ENCODE measurements around the gene CENPV. TPM values are rescaled to one million over a fixed set of nuclear protein-coding genes. Genes with fewer than 3 reads are reported as not detected.

CENPV gene
- total and polyA plus RNA-seq, 2 of the 13 experiments (the other 11 are each of a cell fraction or from before 2014, with no cell fraction given), result 193 to 292 TPM

GRCh38 chr17:16379654-16380053 is 26.4 kb upstream of the CENPV start (continued):
- TF ChIP-seq RXRB (CRISPR knock-in tag; IDR thresholded peaks at IDR 0.05; ENCODE audit: borderline replicate concordance) (0 out of 2 replicates have a peak, but pooled peaks have one; percentile 8), GLI4 (CRISPR knock-in tag; IDR thresholded peaks at IDR 0.05; ENCODE audit: borderline replicate concordance) (0 out of 2 replicates have a peak, but pooled peaks have one; percentile 25), ARNT2 (CRISPR knock-in tag; IDR thresholded peaks at IDR 0.05; ENCODE audit: low read depth) (0 out of 2 replicates have a peak, but pooled peaks have one; percentile 34), NR2F6 (IDR thresholded peaks at IDR 0.05) (peak; percentile 30; the same call in 1 of the 2 replicates), NR2F6 (CRISPR knock-in tag; IDR thresholded peaks at IDR 0.05) (peak; percentile 58; the same call in 1 of the 2 replicates), ZNF121 (CRISPR knock-in tag; IDR thresholded peaks at IDR 0.05) (0 out of 2 replicates have a peak, but pooled peaks have one; percentile 8)

- in situ Hi-C loops (cut with HindIII; ENCODE audit: extremely low pct_ligation_motif_present, low pct_unique_long_range_greater_than_20kb), result no loop called here
- Histone ChIP-seq H3K36me3 (replicated peaks in 1 of 2; ENCODE audit: control insufficient read depth in 1 of 2, insufficient read depth in 2 of 2, low read length in 2 of 2) (peaks cover 7 to 11% of the 10 kb centered on the region in 2 experiments; a peak in 3 of 5 replicates), H3K4me2 (ENCODE audit: low read depth, low read length) (peak overlapping the region; percentile 74), H4K20me1 (ENCODE audit: insufficient read depth, low read length) (peaks cover 21% of the 10 kb centered on the region), H3K4me1 (ENCODE audit: insufficient read depth, low read length) (peaks cover 61% of the 10 kb centered on the region), H2AFZ (ENCODE audit: low read length) (peak overlapping the region; percentile 75), H3K27me3 (ENCODE audit: control insufficient read depth in 1 of 2, insufficient read depth in 2 of 2, low read length in 2 of 2) (no peaks in the 10 kb centered on the region; a peak in 1 of 5 replicates), H3K27ac (ENCODE audit: extremely low read length, insufficient read depth, low read length) (peak overlapping the region; percentile 29), H3K9me3 (ENCODE audit: low read length) (no peaks in the 10 kb centered on the region), H3K4me3 (replicated peaks in 1 of 3; ENCODE audit: insufficient read depth in 1 of 3, low read depth in 2 of 3, low read length in 3 of 3) (peak overlapping the region in 1 of 3 experiments; percentile 40; a peak in 2 of 6 replicates), H3K9ac (ENCODE audit: insufficient read depth, low read depth, low read length) (peak overlapping the region; percentile 44; the same call in 1 of the 2 replicates), H3K79me2 (ENCODE audit: insufficient read depth, low read length) (peaks cover 18% of the 10 kb centered on the region)
- ATAC-seq (no peak), DNase-seq (ENCODE audit: low spot score) (no peak), FAIRE-seq (no peak)
- CTCF ChIA-PET (ENCODE audit: low intra/inter-chr PET ratio, low total read pairs), result no interaction called here
- POLR2A ChIA-PET, result interaction anchor here (0.8 to 2.0 kb wide), 9 partner anchors 9 to 92 kb away, joined by 3 to 12 read pairs (median 4); partner anchors contain the start of gene CENPV
- intact Hi-C loops (cut with micrococcal nuclease; ENCODE audit: unreplicated experiment), result no loop called here
- 41% methylated on average over 17 of the region's 17 CpGs for WGBS (ENCODE audit: low lambda C conversion rate)
- no TSS peak for BruUV-seq (replicated peaks)
- peak; percentile 17; the same call in 1 of the 2 replicates for TF ChIP-seq GATAD1 (CRISPR knock-in tag; IDR thresholded peaks at IDR 0.05)
- TF ChIP-seq XBP1 (CRISPR knock-in tag; IDR thresholded peaks at IDR 0.05), result no peak
- peak; percentile 15; the same call in 1 of the 2 replicates for TF ChIP-seq NCOA2 (CRISPR knock-in tag; IDR thresholded peaks at IDR 0.05)
- TF ChIP-seq ZBTB38 (CRISPR knock-in tag; IDR thresholded peaks at IDR 0.05), result peak; percentile 54; the same call in 1 of the 2 replicates
- 0 out of 2 replicates have a peak, but pooled peaks have one; percentile 34 for TF ChIP-seq ZNF709 (CRISPR knock-in tag; IDR thresholded peaks at IDR 0.05)
- 0 out of 2 replicates have a peak, but pooled peaks have one; percentile 10 for TF ChIP-seq TFAP4 (IDR thresholded peaks at IDR 0.05; ENCODE audit: borderline replicate concordance, low read depth)
- TF ChIP-seq TEAD3 (CRISPR knock-in tag; optimal IDR thresholded peaks at IDR 0.05; ENCODE audit: borderline replicate concordance), result peak; percentile 37
- TF ChIP-seq TP53 (CRISPR knock-in tag; conservative IDR thresholded peaks at IDR 0.05), result no peak
- no peak for TF ChIP-seq MLLT10 (CRISPR knock-in tag; IDR thresholded peaks at IDR 0.05)
- no peak for TF ChIP-seq ZNF468 (CRISPR knock-in tag; IDR thresholded peaks at IDR 0.05)
- TF ChIP-seq ATF5 (CRISPR knock-in tag; IDR thresholded peaks at IDR 0.05; ENCODE audit: low read depth), result no peak
- peak; percentile 32; the same call in 1 of the 2 replicates for TF ChIP-seq TAF1 (CRISPR knock-in tag; IDR thresholded peaks at IDR 0.05)
- TF ChIP-seq ZNF687 (CRISPR knock-in tag; IDR thresholded peaks at IDR 0.05), result peak; percentile 52
Measured at GRCh38 chr17:16378636-16379282, 25.5 kb upstream of the CENPV start.

All from HepG2 (cell line).